DOHH2 (cell line): ENCODE results near the gene ADAMTS9.

Source experiments
- H3F3A ChIP-seq: fragments of 200-600 bp; sonication (generic), shearing (Covaris generic); 2 replicates; pipeline ENCODE4 v1.6.0; 2016; ENCODE audit warnings: antibody characterized with exemption, mild to moderate bottlenecking; ENCODE audit not compliant: control insufficient read depth, insufficient read depth
- H3K27ac ChIP-seq: fragments of 200-600 bp; sonication (generic); 2 replicates; pipeline ENCODE4 v1.5.1; 2014; ENCODE audit warnings: low read depth, mild to moderate bottlenecking, low read length, moderate library complexity
- H3K27me3 ChIP-seq: fragments of 200-600 bp; sonication (generic); 2 replicates; pipeline ENCODE4 v1.6.1; 2014; ENCODE audit warnings: mild to moderate bottlenecking, low read length, mixed read lengths; ENCODE audit not compliant: control insufficient read depth
- H3K36me3 ChIP-seq: fragments of 200-600 bp; sonication (generic); 2 replicates; pipeline ENCODE4 v1.6.1; 2014; ENCODE audit warnings: mild to moderate bottlenecking, low read length, moderate library complexity, mixed read lengths; ENCODE audit not compliant: control insufficient read depth
- H3K4me1 ChIP-seq: fragments of 200-600 bp; sonication (generic); 2 replicates; pipeline ENCODE4 v1.6.1; 2014; ENCODE audit warnings: mild to moderate bottlenecking, low read length, mixed read lengths; ENCODE audit not compliant: control insufficient read depth
- H3K4me2 ChIP-seq: fragments of 200-600 bp; sonication (generic); 2 replicates; pipeline ENCODE4 v1.6.0; 2014; ENCODE audit warnings: mild to moderate bottlenecking, low read length, moderate library complexity
- H3K4me3 ChIP-seq: fragments of 200-600 bp; sonication (generic); 2 replicates; pipeline ENCODE4 v1.5.1; 2014; ENCODE audit warnings: mild to moderate bottlenecking, low read length, mixed read lengths
- H3K79me2 ChIP-seq: fragments of 200-600 bp; sonication (generic); 2 replicates; pipeline ENCODE4 v1.6.1; 2014; ENCODE audit warnings: mild to moderate bottlenecking, low read length, mixed read lengths; ENCODE audit not compliant: control insufficient read depth
- H3K9me2 ChIP-seq: fragments of 200-600 bp; sonication (generic); replicated peaks from 2 replicates; pipeline ENCODE4 v1.6.1; 2014; ENCODE audit warnings: mild to moderate bottlenecking, low read length, mixed read lengths; ENCODE audit not compliant: control insufficient read depth
- H3K9me3 ChIP-seq: fragments of 200-600 bp; sonication (generic); 2 replicates; pipeline ENCODE4 v1.6.1; 2014; ENCODE audit warnings: antibody characterized with exemption, low read length, mixed read lengths; ENCODE audit not compliant: control insufficient read depth, insufficient read depth
- H4K20me1 ChIP-seq: fragments of 200-600 bp; sonication (generic); 2 replicates; pipeline ENCODE4 v1.6.0; 2014; ENCODE audit warnings: low read depth, mild to moderate bottlenecking, antibody characterized with exemption, low read length, moderate library complexity; ENCODE audit not compliant: control insufficient read depth, insufficient read depth
- EZH2phosphoT487 ChIP-seq: fragments of 200-600 bp; sonication (generic); IDR thresholded peaks from 2 replicates; pipeline ENCODE4 v1.6.1; 2017; ENCODE audit warnings: borderline replicate concordance, mild to moderate bottlenecking, antibody characterized with exemption, low read length, moderate library complexity, mixed read lengths
- TF ChIP-seq, protein P1 (sequence below): fragments of 200-600 bp; sonication (generic); IDR thresholded peaks from one replicate; pipeline ENCODE4 v1.5.1; 2014; ENCODE audit warnings: antibody characterized with exemption, mild to moderate bottlenecking, low read depth, low read length; ENCODE audit not compliant: poor library complexity, severe bottlenecking

The ADAMTS9 gene

DNA sequence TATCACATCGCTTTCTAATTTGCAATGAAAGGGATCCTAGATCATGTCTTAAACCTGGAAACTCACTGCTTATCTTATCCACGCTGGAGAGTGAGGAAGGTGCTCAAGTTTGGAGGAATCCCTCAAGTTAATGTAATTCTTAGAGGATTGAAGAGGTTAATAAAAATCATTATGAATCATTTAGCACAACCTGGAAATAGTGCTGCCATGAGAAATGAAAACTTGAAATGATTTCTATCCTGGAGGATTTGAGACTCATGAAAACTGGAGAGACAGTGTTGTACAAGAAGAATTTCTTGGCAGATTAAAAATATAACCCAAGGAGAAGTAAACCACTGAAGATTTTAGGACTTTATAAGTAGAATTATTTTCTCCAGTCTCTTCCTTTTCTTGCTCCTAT lies 125.9 kb downstream of the ADAMTS9 start:
- H3K4me1 ChIP-seq: no peaks in the 10 kb centered on the region
- H3F3A ChIP-seq: no peaks in the 10 kb centered on the region
- no peaks in the 10 kb centered on the region for H4K20me1 ChIP-seq
- no peaks in the 10 kb centered on the region for H3K36me3 ChIP-seq
- H3K27ac ChIP-seq: no peak overlapping the region
- no peaks in the 10 kb centered on the region for H3K9me2 ChIP-seq
- H3K79me2 ChIP-seq: no peaks in the 10 kb centered on the region
- H3K4me2 ChIP-seq: no peak overlapping the region
- H3K27me3 ChIP-seq: no peaks in the 10 kb centered on the region
- H3K4me3 ChIP-seq: no peak overlapping the region
- no peaks in the 10 kb centered on the region for H3K9me3 ChIP-seq
- TF ChIP-seq EZH2phosphoT487: no peak
- TF ChIP-seq, protein P1, sequence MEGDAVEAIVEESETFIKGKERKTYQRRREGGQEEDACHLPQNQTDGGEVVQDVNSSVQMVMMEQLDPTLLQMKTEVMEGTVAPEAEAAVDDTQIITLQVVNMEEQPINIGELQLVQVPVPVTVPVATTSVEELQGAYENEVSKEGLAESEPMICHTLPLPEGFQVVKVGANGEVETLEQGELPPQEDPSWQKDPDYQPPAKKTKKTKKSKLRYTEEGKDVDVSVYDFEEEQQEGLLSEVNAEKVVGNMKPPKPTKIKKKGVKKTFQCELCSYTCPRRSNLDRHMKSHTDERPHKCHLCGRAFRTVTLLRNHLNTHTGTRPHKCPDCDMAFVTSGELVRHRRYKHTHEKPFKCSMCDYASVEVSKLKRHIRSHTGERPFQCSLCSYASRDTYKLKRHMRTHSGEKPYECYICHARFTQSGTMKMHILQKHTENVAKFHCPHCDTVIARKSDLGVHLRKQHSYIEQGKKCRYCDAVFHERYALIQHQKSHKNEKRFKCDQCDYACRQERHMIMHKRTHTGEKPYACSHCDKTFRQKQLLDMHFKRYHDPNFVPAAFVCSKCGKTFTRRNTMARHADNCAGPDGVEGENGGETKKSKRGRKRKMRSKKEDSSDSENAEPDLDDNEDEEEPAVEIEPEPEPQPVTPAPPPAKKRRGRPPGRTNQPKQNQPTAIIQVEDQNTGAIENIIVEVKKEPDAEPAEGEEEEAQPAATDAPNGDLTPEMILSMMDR: no peak

DNA sequence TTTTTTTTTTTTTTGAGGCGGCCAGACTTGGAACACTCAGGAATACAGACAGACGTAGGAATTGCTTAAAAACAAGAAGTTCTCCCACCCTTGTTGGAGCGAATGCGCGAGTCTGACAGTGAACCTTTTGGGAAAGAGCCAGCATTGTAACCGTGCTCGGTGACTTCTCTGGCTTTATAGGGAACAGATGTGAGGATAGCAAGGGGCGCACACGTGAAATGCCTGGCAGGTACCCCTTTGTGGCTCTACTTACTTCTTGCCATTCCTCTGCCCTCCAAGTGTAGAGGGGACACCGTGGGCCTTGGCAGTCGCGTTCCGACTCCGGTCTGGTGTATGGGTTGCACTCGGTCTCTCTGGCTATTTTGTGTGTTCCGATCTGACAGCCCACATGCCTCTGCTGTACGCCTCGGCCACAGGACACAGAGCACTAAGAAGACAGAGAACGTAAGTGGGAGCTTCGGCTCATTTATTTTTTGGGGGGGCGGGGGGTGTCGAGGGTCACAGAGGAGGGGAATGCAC lies 126.4 kb downstream of the ADAMTS9 start:
- no peaks in the 10 kb centered on the region for H4K20me1 ChIP-seq
- no peaks in the 10 kb centered on the region for H3K36me3 ChIP-seq
- H3K27ac ChIP-seq: no peak overlapping the region
- no peaks in the 10 kb centered on the region for H3K79me2 ChIP-seq
- no peaks in the 10 kb centered on the region for H3F3A ChIP-seq
- no peaks in the 10 kb centered on the region for H3K9me3 ChIP-seq
- H3K27me3 ChIP-seq: no peaks in the 10 kb centered on the region
- no peaks in the 10 kb centered on the region for H3K4me1 ChIP-seq
- H3K9me2 ChIP-seq: no peaks in the 10 kb centered on the region
- H3K4me2 ChIP-seq: no peak overlapping the region
- TF ChIP-seq, protein P1: no peak
- TF ChIP-seq EZH2phosphoT487: no peak
- H3K4me3 ChIP-seq: no peak overlapping the region

DNA sequence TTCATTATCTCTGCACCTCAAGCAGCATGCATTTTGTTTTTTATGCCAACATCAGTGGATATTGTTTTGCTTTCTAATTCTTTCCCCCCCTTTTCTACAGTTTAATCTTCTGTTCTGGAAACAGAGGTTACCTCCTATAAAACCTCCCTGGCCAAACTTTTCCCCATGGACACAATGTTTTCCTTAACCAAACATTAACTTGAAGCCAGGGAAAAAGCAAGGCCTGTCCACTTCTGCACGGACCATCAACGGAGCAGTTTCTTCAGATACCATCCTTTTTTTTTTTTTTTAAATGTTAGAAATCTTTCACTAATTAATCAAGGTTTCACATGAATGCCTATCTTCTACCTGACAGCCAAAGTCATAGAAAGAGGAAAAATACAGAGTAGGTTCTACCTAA lies 127.0 kb downstream of the ADAMTS9 start:
- no peak overlapping the region for H3K4me2 ChIP-seq
- TF ChIP-seq EZH2phosphoT487: no peak
- TF ChIP-seq, protein P1: no peak

More for the DNA sequence above, 127.0 kb downstream of the ADAMTS9 start:
- no peaks in the 10 kb centered on the region for H4K20me1 ChIP-seq
- H3K27me3 ChIP-seq: no peaks in the 10 kb centered on the region
- no peaks in the 10 kb centered on the region for H3K4me1 ChIP-seq
- H3K79me2 ChIP-seq: no peaks in the 10 kb centered on the region
- H3K9me2 ChIP-seq: no peaks in the 10 kb centered on the region
- H3K27ac ChIP-seq: no peak overlapping the region
- H3F3A ChIP-seq: no peaks in the 10 kb centered on the region
- no peaks in the 10 kb centered on the region for H3K36me3 ChIP-seq
- H3K9me3 ChIP-seq: no peaks in the 10 kb centered on the region
- no peak overlapping the region for H3K4me3 ChIP-seq
